Activated B cell treated with CpG ODN at 0.5 μM for 24 hours (primary cell): Measurements from ENCODE around the gene TECTA. TPM values are rescaled to one million over a fixed set of nuclear protein-coding genes. Genes with fewer than 3 reads are reported as not detected.

ENCODE experiments used
- ATAC-seq: fragments of 200-7000 bp; cut with Tn5 transposase; one replicate; pipeline ENCODE4 v1.10.0; 2021; ENCODE audit warnings: low read depth, mild to moderate bottlenecking, moderate library complexity
- CTCF ChIA-PET: fragments of 350-600 bp; sonication (Branson Sonifier 250); formaldehyde crosslinking; loops from one replicate; lab custom pipeline; 2021; ENCODE audit warnings: antibody characterized with exemption; lab: Charles Lee
- POLR2A ChIA-PET: fragments of 350-600 bp; sonication (Branson Sonifier 250); formaldehyde crosslinking; loops from one replicate; lab custom pipeline; 2021; ENCODE audit warnings: antibody characterized with exemption; lab: Charles Lee
- DNase-seq: peaks from one replicate; pipeline ENCODE4 v3.0.0; 2022
- H3K27ac Mint-ChIP-seq: one replicate; pipeline ENCODE4 v1.8.0; 2020; ENCODE audit warnings: mixed read lengths
- H3K27me3 Mint-ChIP-seq: one replicate; pipeline ENCODE4 v1.8.0; 2021; ENCODE audit warnings: mixed read lengths
- H3K36me3 Mint-ChIP-seq: one replicate; pipeline ENCODE4 v1.8.0; 2021; ENCODE audit warnings: low read depth, mixed read lengths
- H3K4me1 Mint-ChIP-seq: one replicate; pipeline ENCODE4 v1.8.0; 2021; ENCODE audit warnings: mixed read lengths
- H3K4me3 Mint-ChIP-seq: one replicate; pipeline ENCODE4 v1.8.0; 2020; ENCODE audit warnings: mild to moderate bottlenecking, mixed read lengths
- H3K9me3 Mint-ChIP-seq: one replicate; pipeline ENCODE4 v1.8.0; 2020; ENCODE audit warnings: mixed read lengths
- CTCF ChIP-seq: fragments of 200-600 bp; IDR thresholded peaks from one replicate; pipeline ENCODE4 v1.8.0; 2022; ENCODE audit warnings: antibody characterized with exemption, mild to moderate bottlenecking
- intact Hi-C: fragments of 100-400 bp; cut with micrococcal nuclease; formaldehyde crosslinking; loops from one replicate; pipeline ENCODE4 v1.15.1; 2024
- total RNA-seq: library from RNA; stranded (reverse); gene quantifications from 2 replicates; pipeline ENCODE4 v1.2.3, GENCODE V29; 2022

TECTA gene
- total RNA-seq, 1 donor from 2014 or later = 0.24 TPM

GRCh38 chr11:121223161-121223560 lies 122.1 kb downstream of the TECTA start:
- ChIA-PET POLR2A (no interaction called here), CTCF (no interaction called here)
- Mint-ChIP-seq H3K4me1 (no peaks in the 10 kb centered on the region), H3K27ac (no peak overlapping the region), H3K9me3 (no peaks in the 10 kb centered on the region), H3K4me3 (no peak overlapping the region), H3K36me3 (no peaks in the 10 kb centered on the region), H3K27me3 (peaks cover 7% of the 10 kb centered on the region)
- no peak for ATAC-seq
- intact Hi-C loops = no loop called here
- DNase-seq = no peak
- no peak for TF ChIP-seq CTCF

GRCh38 chr11:121225382-121225781 lies 124.3 kb downstream of the TECTA start:
- H3K36me3 Mint-ChIP-seq = no peaks in the 10 kb centered on the region
- DNase-seq (no peak), ATAC-seq (no peak)
- intact Hi-C loops = no loop called here
- H3K4me3 Mint-ChIP-seq = no peak overlapping the region
- peaks cover 12% of the 10 kb centered on the region for H3K27me3 Mint-ChIP-seq
- no peaks in the 10 kb centered on the region for H3K9me3 Mint-ChIP-seq
- no peaks in the 10 kb centered on the region for H3K4me1 Mint-ChIP-seq
- ChIA-PET CTCF (no interaction called here), POLR2A (no interaction called here)
- no peak overlapping the region for H3K27ac Mint-ChIP-seq
- no peak for TF ChIP-seq CTCF

- Mint-ChIP-seq H3K27ac (no peak overlapping the region), H3K4me1 (no peaks in the 10 kb centered on the region), H3K4me3 (no peak overlapping the region), H3K27me3 (peaks cover 11% of the 10 kb centered on the region), H3K36me3 (no peaks in the 10 kb centered on the region), H3K9me3 (no peaks in the 10 kb centered on the region)
- ChIA-PET CTCF (no interaction called here), POLR2A (no interaction called here)
- ATAC-seq (no peak), DNase-seq (no peak)
- intact Hi-C loops = no loop called here
- TF ChIP-seq CTCF = no peak
Measured at GRCh38 chr11:121226415-121227263, 125.6 kb downstream of the TECTA start.

- Mint-ChIP-seq H3K27me3 (peaks cover 15% of the 10 kb centered on the region), H3K36me3 (no peaks in the 10 kb centered on the region), H3K4me1 (no peaks in the 10 kb centered on the region), H3K27ac (no peak overlapping the region), H3K4me3 (no peak overlapping the region), H3K9me3 (no peaks in the 10 kb centered on the region)
- ChIA-PET POLR2A (no interaction called here), CTCF (no interaction called here)
- DNase-seq = no peak
- TF ChIP-seq CTCF = no peak
- no peak for ATAC-seq
- intact Hi-C loops = no loop called here
Measured at GRCh38 chr11:121228851-121229250, 127.8 kb downstream of the TECTA start.

- H3K27ac Mint-ChIP-seq = no peak overlapping the region
- H3K36me3 Mint-ChIP-seq = no peaks in the 10 kb centered on the region
- no peak overlapping the region for H3K4me3 Mint-ChIP-seq
- ChIA-PET POLR2A (no interaction called here), CTCF (no interaction called here)
- DNase-seq (no peak), ATAC-seq (no peak)
- peaks cover 18% of the 10 kb centered on the region for H3K27me3 Mint-ChIP-seq
- intact Hi-C loops = no loop called here
- TF ChIP-seq CTCF = no peak
- H3K4me1 Mint-ChIP-seq = no peaks in the 10 kb centered on the region
- no peaks in the 10 kb centered on the region for H3K9me3 Mint-ChIP-seq
Measured at GRCh38 chr11:121229495-121230215, 128.6 kb downstream of the TECTA start.
